ENCODE measurements around the gene PDAP1.
"Not testable (repeated sequence)": the region's sequence is repeated elsewhere in the genome, so short reads cannot be mapped to it uniquely, and the experiment has no call there.

Gene PDAP1, protein sequence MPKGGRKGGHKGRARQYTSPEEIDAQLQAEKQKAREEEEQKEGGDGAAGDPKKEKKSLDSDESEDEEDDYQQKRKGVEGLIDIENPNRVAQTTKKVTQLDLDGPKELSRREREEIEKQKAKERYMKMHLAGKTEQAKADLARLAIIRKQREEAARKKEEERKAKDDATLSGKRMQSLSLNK

DNA sequence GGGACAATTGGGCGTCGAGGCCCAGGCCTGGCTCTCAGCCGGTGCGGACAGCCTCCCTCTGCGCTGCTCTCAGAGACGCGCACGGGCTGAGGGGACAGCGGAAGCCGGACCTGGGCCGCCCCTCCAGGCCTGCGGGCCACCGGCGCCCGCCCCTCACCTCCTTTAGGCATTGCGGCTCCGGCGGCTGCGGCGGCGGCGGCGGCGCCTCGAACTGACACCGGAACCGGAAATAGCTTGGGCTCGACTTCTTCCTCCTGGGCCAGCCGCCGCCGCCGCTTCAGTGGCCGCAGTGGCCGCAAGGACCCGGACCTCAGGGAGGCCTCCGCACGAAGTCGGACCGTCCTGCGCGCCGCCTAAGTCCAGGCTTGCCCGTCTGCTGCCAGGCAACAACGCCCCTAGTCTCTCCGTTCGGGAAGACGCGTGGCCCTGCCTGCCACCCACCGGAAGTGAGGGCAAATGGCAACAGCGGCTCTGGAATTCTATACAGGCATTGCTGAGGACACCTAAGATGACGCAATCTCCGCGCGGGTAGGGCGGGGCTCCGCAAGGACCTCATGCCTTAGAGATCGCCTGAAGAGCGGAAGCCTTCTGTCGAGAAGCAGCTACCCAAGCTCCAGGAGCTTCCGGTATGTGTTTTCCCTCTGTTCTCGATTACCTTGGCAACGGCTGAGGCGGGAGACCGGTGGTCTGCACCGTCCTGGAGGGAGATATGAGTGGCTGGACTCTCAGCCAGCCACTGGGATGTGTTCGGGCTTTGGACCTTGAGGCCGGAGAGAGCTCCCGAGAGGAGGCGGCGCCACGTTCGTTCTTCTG is at the start of gene PDAP1, which contains the start of gene BUD31:
TSS of gene PDAP1 (minus strand) at position 219 of the 813 bp plus-strand sequence. CDS start at position 170, 49 bp downstream.
TSS of gene BUD31 (plus strand) at position 591 of the 813 bp plus-strand sequence. CDS start 2,124 bp downstream, outside the sequence.
- DNase-seq (ENCODE audit: low spot score) = peak; percentile 93

DNA sequence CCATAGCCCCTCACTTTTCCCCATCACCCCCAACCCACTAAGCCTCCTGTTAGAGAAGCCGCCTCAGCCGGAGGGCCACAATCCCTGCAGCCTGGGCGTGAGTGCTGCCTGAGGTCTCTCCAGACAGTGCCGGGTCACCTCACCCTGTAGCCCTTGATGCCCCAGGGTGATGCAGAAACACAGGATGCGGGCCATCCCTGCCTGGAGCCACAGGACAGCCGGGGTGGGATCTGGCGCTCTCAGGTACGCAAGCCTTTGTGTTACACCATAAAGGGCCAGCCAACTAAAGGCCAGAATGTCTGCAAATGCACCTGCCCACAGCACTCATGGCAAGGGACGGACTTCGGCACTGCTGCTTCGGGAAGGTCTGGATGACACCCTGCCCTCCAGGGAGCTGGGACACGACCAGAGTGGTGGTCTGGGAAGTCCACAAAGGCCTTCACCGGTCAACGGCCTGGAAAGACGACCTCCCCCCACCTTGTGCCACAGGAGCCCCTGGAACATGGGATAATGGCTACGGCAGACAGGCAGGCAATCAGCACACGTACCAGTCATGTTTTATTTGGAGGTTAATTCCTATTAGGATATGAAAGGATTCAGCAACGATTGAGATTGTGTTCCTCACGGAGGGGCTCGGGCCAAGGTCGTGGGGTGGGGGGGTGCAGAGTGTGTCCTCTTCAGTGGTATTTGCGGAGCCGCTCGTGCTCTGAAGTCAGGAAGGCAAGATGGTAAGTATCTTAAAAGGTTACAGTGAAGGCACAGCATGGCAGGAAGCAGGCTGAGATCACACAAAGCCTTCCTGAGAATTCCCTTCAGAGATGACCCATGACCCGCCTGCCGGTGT is 49.5 kb upstream of the PDAP1 start:
- DNase-seq (ENCODE audit: low spot score) = no peak

DNA sequence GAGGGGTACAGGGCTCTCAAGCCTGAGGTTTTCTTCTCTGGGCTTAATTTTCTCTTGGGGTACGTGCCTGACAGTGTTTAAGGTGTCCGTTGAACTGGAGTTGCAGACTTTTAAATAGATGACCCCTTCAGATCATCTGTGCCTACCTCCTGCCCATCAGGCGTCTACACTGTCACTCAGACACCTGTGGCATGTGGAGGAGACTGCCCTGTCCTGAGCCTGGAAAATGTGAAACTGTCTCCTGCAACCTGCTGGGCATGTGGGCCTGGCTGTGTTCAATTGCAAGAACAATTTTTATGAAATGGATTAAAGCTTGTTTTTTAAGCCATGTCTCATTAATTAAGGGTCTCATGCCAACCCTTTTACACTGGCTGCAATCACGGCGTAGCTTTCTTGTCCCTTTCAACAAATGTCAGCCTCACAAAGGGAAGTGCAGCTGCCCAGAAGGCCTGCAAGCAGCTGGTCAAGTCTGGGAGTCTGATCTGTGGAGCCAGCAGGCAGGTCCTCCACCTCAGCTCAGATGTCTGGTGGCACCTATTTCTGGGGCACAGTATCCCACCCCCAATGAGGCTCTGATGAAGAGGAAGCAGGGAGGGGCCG is 48.8 kb upstream of the PDAP1 start:
- DNase-seq (ENCODE audit: low spot score) = no peak

DNA sequence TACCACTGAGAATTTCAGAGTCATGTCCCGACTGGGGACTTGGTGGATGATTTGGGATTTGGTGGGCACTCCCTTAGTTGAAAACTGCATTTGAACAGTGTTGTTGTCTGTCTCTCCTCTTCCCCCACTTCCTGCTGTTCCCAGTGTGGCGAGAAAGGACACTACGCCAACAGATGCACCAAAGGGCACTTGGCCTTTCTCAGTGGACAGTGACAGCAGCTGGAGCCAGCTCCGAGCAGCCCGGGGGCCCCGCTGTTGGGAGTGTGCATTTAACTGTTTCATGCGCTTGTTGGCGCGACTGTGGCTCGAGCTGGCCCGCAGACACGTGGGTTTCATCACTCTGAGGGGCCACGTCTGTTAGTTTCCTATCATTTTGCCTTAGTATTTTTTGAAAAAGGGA is 47.9 kb upstream of the PDAP1 start:
- DNase-seq (ENCODE audit: low spot score) = no peak

DNA sequence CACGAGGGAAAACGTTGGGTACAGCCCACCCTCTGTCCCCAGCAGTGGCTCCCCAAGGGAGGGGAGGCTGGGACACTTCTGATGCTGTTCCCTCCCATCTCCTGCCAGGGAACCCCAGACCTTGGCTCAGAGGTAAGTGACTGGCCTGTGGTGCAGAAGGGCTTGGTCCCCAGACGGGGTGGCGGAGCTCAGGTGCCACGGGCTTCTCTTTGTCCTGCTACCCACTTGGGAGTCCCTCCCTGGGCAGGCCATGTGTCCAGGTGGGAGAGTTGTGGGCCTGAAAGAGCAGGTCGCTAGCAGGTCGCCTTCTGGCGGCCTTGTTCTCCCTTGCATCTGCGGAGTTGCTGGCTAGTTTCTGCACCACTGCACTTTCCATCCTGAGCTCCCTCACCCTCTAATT is 47.5 kb upstream of the PDAP1 start:
- DNase-seq (ENCODE audit: low spot score) = no peak

DNA sequence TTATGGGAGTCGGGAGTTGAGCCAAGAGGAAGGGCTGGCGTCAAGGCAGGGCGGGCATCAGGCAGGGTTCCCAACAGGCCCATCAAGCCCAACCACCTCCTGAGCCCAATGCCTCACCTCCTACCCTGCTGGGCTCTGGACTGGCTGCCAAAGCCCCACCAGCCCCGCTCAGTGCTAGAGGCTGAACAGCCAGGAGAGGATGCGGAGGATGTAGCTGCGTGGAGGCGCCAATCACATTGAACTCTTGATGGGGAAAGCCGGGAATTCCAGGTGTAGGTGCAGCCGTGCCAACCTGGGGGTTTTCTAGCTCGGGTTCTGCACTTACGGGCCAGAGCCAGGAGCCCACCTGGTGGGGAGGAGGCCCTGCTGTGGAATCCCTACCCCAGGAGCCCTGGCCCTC is 44.7 kb upstream of the PDAP1 start:
- DNase-seq (ENCODE audit: low spot score) = no peak

DNA sequence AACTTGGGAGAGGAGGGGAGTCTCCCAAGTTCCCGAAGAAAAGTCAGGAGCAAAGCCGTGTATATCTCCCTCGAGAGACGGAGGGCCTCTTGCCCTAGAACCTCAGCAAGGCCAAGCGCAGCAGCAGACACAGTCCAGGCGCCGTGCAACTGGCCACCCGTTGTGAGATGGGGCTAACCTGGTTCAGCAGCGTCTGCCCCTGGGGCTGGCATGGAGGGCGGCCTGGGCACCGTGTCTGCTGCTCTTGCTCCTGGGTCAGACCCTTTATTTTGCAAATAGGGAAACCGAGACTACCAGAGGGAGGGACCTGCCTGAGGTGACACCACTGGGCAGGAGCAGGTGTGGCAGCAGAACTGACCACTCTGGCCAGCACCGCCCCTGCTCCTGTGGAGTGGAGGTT is 44.1 kb upstream of the PDAP1 start:
- no peak for DNase-seq (ENCODE audit: low spot score)

DNA sequence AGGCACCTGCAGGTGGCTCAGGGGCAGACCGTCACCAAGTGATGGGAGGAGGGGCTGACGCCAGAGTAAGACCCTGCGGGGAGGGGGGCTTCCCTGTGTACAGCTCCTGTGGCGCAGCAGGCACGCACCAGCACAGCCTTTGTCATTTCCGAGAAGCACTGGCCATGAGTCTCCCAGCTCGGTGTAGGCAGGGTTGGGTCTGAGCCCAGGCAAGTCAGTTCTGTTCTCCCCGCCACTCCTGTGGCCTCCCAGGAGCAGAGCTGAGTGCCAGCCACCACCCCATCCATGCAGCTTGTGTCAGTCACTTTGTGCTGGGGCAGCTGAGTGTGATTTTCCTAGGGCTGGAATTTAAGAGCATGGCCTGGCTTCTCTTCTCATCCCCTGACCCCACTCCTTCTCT is 43.5 kb upstream of the PDAP1 start:
- no peak for DNase-seq (ENCODE audit: low spot score)

DNA sequence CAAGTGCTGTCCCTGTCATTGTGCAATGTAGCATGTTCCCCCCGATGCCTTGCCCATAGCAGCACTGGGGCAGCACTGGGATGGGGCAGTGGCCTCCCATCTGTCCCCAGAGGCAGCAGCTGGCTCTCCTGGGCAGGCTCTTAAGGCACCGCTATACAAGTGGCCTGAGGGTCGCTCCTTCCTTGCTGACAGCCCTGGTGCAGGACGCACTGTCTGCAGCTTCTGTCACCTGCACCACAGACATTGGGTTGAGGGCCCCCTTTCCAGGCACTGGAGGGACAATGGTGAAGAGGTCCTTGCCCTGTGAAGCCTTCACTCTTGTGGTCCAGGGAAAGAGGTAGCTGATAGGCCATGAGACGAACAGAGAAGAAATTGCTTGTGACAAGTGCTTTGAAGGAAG is 40.9 kb upstream of the PDAP1 start:
- DNase-seq (ENCODE audit: low spot score) = no peak

DNA sequence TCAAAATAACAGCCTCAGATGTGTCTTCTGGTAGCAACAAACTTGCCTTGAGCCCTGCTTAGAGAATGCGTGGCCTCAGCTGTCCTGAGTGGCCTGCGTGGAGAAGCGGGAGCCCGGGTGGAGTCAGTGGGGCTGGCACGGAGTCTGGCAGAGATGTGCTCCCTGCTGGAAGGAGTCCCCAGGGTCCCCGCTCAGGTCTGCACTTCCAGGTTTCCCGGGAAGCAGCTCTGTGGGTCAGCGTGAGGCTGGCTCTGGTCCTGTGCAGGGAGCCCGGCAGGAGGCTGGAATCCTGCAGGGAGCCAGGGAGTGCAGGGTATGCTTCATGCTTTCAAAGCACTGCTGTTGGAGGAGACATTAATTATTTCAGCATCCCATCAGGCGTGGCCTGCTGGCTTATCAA is 40.5 kb upstream of the PDAP1 start:
- DNase-seq (ENCODE audit: low spot score) = no peak

DNA sequence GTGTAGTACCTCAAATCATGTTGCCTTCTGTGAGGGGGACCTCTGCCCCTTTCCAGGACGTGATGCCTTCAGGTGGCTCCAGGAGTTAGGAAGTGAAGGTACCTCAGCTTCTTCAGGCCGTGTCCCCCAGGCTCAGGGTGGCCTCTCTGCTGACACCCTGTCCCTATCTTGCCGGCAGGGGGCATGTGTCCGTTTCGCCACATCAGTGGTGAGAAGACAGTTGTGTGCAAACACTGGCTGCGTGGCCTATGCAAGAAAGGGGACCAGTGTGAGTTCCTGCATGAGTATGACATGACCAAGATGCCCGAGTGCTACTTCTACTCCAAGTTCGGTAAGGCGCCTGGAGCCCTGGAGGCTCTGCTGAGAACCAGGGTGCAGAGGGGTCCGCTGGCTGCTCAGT is 39.5 kb upstream of the PDAP1 start:
- no peak for DNase-seq (ENCODE audit: low spot score)

DNA sequence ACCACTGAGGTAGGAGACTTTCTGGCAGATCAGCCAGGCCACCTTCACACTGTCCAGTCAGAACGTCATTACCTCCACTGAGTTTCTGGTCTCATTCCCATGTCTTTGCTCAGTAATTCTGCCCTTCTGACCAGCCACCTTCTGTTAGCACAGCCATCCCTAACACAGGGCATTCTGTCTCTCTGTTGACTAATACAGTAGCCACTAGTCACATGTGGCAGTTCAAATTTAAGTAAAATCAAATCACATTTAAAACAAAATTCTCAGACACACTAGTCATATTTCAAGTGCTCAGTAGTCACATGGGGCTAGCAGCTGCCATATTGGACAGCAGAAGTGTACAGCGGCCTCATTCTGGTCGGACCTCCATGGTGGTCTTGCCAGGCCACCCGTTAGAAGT is 37.7 kb upstream of the PDAP1 start:
- DNase-seq (ENCODE audit: low spot score) = no peak

DNA sequence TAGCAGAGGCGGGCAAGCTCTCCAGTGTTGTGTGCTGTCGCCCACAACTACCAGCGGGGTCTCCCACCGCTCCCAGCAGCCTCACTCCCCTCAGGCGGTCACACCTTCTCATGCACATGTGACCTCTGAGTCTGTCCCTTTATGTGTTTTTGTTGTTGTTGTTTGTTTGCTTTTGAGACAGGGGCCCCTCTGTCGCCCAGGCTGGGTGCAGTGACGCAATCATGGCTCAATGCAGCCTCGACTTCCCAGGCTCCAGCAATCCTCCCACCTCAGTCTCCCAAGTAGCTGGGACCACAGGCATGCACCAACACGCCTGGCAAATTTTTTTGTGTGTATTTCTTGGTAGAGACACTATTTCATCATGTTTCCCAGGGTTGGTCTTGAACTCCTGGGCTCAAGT is 31.8 kb upstream of the PDAP1 start:
- DNase-seq (ENCODE audit: low spot score) = no peak

DNA sequence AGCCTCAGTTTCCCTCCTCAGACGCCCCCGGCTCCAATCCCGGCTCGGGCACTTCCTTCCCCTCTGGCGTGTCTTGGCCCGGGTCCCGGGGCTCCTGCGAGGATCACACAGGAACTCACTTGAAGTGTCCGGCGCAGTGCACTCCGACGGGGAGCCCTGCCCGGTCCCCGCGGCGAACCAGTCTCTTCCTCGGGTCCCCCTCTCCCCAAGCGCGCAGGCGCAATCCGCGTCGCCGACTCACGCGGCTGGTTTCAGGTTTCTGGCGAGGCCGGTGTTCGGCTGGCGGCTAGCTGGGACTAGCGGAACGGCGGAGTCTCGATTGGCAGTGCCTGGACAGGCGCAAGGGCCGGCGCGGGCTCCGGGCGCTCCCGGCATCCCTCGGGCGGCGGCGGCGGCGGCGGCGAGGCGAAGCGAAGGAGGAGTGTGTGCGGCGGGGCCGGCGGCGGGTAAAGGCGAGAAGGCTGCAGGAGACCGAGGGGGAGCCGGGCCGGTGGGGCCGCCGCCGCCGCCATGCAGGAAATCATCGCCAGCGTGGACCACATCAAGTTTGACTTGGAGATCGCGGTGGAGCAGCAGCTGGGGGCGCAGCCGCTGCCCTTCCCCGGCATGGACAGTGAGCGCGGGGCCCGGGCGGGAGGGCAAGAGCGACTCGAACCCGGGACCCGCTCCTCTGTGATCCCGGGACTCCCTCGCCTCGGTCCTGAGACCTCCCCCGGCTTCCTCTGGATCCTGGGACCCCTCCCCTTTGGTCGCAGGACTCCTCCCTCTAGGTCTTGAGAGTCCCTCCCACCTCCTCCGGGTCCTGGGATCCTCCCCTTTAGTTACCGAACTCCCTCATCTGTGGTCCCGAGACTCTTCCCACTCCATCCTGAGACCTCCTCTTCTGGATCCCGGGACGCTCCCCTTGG is 30.4 kb upstream of the PDAP1 start, which contains the start of the genes CPSF4 and PTCD1:
TSS of gene CPSF4 (plus strand) at position 371 of the 908 bp plus-strand sequence. CDS start at position 511, 140 bp downstream.
TSS of gene PTCD1 (minus strand) at position 226 of the 908 bp plus-strand sequence. CDS start 3,556 bp downstream, outside the sequence.
- peak; percentile 96 for DNase-seq (ENCODE audit: low spot score)

DNA sequence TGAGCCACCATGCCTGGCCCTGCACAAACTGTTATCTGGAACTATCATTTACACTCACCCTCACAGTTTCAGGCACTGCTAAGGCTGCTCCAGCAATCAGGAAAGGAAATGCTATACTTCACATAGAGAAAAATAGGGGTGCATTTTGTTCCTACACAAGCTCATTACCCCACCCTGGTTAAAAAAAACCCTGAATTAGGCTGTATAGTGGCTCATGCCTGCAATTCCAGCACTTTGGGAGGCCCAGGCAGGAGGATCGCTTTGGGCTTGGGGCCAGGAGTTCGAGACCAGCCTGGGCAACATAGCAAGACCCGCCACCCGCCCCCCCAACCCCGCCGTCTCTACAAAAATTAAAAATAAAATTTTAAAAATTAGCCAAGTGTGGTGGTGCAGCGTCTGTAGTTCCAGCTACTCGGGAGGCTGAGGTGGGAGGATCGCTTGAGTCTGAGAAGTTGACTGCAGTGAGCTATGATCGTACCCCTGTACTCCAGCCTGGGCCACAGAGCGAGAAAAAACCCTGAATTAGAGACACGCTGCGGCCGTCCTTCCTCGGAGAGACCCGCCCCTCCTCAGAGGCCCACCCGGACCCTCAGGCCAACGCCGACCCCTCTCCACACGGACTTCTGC is 29.7 kb upstream of the PDAP1 start:
- DNase-seq (ENCODE audit: low spot score) = no peak

DNA sequence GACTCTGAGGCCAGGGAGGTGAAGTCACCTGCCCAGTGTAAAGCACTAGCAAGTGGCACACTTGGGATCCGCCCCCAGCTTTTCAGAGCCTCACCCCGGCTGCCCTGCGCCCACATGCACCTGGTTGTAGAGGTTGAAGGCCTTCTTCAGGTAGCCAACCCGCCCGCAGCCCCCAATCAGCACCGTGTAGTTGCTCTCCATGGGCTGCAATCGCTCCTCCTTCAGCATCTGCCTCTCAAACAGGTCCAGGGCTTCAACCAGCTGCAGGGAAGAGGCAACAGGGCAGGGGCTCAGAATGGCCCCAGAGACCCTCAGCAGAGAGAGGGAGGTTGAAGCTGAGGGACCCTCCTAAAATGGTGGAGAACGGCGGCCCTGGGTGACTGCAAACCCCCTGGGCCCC is 24.8 kb upstream of the PDAP1 start:
- no peak for DNase-seq (ENCODE audit: low spot score)

DNA sequence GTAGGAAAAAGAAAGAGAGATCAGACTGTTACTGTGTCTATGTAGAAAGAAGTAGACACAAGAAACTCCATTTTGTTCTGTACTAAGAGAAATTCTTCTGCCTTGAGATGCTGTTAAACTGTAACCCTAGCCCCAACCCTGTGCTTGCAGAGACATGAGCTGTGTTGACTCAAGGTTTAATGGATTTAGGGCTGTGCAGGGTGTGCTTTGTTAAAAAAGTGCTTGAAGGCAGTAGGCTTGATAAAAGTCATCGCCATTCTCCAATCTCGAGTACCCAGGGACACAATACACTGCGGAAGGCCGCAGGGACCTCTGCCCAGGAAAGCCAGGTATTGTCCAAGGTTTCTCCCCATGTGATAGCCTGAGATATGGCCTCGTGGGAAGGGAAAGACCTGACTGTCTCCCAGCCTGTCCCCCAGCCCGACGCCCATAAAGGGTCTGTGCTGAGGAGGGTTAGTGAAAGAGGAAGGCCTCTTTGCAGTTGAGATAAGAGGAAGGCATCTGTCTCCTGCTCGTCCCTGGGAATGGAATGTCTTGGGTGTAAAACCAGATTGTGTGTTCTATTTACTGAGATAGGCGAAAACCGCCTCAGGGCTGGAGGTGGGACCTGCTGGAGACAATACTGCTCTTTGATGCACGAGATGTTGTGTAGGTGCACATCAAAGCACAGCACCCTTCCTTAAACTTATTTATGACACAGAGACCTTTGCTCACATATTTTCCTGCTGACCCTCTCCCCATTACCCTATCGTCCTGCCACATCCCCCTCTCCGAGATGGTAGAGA is 23.6 kb upstream of the PDAP1 start:
- not testable (repeated sequence) for DNase-seq (ENCODE audit: low spot score)

DNA sequence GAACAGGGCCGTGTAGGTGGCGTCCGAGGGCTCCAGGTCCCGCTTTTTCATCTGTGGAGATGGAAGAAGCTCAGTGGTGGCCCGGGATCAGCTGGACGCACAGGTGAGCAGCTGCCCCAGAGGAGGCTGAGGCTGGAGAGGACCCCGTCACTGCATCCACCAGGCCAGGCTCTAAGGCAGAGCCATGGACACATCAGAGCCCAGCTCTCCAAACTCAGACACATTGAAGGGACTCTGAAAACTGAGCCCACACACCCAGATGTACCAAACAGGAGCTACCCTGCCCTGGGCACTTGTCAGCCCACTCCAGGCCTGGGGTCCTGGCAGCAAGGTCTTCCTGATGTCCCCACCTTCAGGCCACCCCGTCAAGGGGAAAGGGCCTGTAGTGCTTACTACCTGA is 21.4 kb upstream of the PDAP1 start:
- DNase-seq (ENCODE audit: low spot score) = no peak

DNA sequence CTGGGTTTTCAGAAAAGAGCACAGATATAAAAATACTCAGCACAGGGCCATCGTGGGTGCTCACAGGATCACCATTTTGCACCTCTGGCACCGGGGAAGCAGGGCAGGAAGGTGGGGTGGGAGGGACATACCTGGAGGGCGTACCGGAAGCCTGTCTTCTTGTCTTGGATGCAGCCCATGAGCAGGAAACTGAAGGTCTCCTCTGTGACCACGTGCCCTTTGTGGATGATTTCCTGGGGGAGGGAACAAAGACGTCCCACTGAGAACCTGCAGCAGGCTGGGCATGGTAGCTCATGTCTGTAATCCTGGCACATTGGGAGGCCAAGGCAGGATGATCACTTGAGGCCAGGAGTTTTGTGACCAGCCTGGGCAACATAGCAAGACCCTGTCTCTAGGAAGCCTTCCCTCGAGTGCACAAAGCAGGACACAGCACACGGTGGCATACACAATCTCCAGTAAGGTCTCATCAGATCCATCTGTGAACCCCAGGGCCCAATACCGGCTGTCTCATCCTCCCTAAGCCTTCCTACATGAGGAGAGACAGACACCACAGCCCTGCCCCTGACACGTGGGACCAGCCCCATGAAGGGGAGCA is 20.7 kb upstream of the PDAP1 start:
- no peak for DNase-seq (ENCODE audit: low spot score)

All from activated CD4-positive, alpha-beta T cell treated with anti-CD3 and anti-CD28 coated beads, Interleukin-2, Interleukin-4, amounts not matched to agents 100 ng/mL and 50 ng/mL, durations not matched to agents 16 hours and 8 hours (primary cell).